A549 treated with RU486 at 1 μM for 4 hours (cell line): ENCODE data around the gene TMEM69. TPM values are rescaled to one million over a fixed set of nuclear protein-coding genes. Genes with fewer than 3 reads are reported as not detected.

Experiments used
- total RNA-seq: library from RNA; stranded (reverse); fragments of 200-300 nt; extraction: Qiagen RNA extraction; gene quantifications from 5 replicates; pipeline ENCODE4 v1.2.3, GENCODE V29; 2022; ENCODE audit warnings: low read depth

Gene TMEM69
- 16.2 to 24.0 TPM (median 20.1 TPM) in 5 replicates for total RNA-seq

GRCh38 chr1:45687754-45688740, at the start of gene TMEM69:
TSS of gene TMEM69 (plus strand) at chr1:45688181. CDS start at chr1:45691069, 2,888 bp downstream.

GRCh38 chr1:45686288-45687013, 1.5 kb upstream of the TMEM69 start, which contains the start of gene GPBP1L1:
TSS of gene GPBP1L1 (minus strand) at chr1:45686533. CDS start at chr1:45659087, 27,446 bp downstream.

Other genes with a start within 250 kb of the TMEM69 start
- 0.24 to 0.43 TPM (median 0.33 TPM) in 5 replicates for gene TESK2, start 197.0 kb upstream of the TMEM69 start, total RNA-seq
- gene CCDC163, start 188.1 kb upstream of the TMEM69 start, total RNA-seq: 1.2 to 1.9 TPM (median 1.6 TPM) in 5 replicates
- 1.8 to 2.2 TPM (median 2.1 TPM) in 5 replicates for gene MMACHC, start 187.9 kb upstream of the TMEM69 start, total RNA-seq
- gene PRDX1, start 166.3 kb upstream of the TMEM69 start, total RNA-seq: 2,055 to 2,382 TPM (median 2,124 TPM) in 5 replicates
- 77.8 to 84.9 TPM (median 79.2 TPM) in 5 replicates for gene AKR1A1, start 137.4 kb upstream of the TMEM69 start, total RNA-seq
- 115 to 165 TPM (median 133 TPM) in 5 replicates for gene NASP, start 104.1 kb upstream of the TMEM69 start, total RNA-seq
- gene CCDC17, start 64.1 kb upstream of the TMEM69 start, total RNA-seq: 0.15 to 0.54 TPM (median 0.32 TPM) in 5 replicates
- gene GPBP1L1, start 1.6 kb upstream of the TMEM69 start, total RNA-seq: 32.5 to 42.1 TPM (median 36.3 TPM) in 5 replicates
- gene IPP, start 62.5 kb downstream of the TMEM69 start, total RNA-seq: 3.2 to 4.8 TPM (median 4.3 TPM) in 5 replicates
- gene MAST2, start 115.4 kb downstream of the TMEM69 start, total RNA-seq: 16.8 to 22.4 TPM (median 19.8 TPM) in 5 replicates